Stimulated activated CD4-positive, alpha-beta T cell treated with anti-CD3 and anti-CD28 coated beads, TNF-alpha, amount 100 ng/mL, for 24 hours (primary cell): Measurements from ENCODE around the gene FGF22.
A peak's percentile ranks its signal among the peaks of the same experiment; 100 is the strongest.
"Not testable (repeated sequence)": the region's sequence is repeated elsewhere in the genome, so short reads cannot be mapped to it uniquely, and the experiment has no call there.

ENCODE experiments used
- DNase-seq, 3 experiments: peaks; one replicate each; pipeline ENCODE4 v3.0.0-alpha.2; 2020; ENCODE audit warnings: low read depth in 3 of 3

Gene FGF22

GRCh38 chr19:639253-640160 is at the start of gene FGF22:
FGF22 (plus strand) TSS chr19:639879; CDS start chr19:639926, 47 bp downstream.
- DNase-seq: peak; percentile 84 to 94 (median 93)

DNA sequence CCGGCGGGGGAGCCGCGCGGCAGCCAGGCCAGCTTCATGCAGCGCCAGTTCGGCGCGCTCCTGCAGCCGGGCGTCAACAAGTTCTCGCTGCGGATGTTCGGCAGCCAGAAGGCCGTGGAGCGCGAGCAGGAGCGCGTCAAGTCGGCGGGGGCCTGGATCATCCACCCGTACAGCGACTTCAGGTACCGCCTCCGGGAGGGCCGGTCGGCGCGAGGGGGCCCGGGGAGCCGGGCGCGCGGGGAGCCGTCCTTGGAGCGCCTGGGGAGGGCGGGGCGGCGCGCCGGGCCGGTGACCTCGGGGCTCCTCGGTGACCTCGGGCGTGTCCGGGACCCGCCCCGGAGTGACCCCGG is 49.3 kb upstream of the FGF22 start:
- no peak for DNase-seq

- no peak for DNase-seq
Measured at GRCh38 chr19:590750-591098, 49.0 kb upstream of the FGF22 start.

- no peak for DNase-seq
Measured at GRCh38 chr19:591099-591958, 48.4 kb upstream of the FGF22 start.

DNA sequence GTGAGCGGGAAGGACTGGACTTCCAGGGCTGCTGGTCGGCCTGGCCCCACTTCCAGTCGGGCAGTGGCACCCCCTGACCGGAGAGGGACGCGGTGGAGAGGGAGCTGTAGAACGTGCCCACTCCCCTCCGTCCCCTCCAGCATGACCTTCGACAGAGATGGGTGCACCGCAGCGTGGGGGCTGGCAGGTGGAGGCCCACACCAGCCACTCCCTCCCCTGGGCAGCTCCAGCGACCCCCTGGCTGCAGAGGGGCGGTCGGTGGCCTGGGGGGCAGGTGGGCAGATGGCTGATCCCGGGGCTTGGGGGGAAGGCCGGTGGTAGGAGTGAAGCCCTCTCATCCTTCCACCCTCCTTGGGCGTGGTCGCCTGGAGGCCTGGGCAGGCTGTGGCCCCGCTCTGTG is 47.6 kb upstream of the FGF22 start:
- DNase-seq: no peak

DNA sequence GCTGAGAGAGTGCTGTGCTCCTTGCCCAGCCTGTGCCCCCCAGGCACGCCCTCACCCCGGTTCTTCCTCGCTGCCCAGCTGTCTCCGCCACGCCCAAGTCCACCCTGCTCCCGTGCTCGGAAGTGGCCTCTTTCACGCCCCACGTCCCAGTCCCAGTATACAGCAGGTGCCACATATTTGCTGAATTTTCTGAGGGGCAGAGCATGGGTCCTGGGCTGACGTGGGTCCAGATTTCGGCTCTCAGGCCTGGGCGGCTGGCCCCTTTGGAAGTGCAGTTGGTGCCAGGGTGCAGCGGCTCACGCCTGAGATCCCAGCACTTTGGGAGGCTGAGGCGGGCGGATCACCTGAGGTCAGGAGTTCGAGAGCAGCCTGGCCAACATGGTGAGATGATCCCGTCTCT is 46.6 kb upstream of the FGF22 start:
- no peak for DNase-seq

DNA sequence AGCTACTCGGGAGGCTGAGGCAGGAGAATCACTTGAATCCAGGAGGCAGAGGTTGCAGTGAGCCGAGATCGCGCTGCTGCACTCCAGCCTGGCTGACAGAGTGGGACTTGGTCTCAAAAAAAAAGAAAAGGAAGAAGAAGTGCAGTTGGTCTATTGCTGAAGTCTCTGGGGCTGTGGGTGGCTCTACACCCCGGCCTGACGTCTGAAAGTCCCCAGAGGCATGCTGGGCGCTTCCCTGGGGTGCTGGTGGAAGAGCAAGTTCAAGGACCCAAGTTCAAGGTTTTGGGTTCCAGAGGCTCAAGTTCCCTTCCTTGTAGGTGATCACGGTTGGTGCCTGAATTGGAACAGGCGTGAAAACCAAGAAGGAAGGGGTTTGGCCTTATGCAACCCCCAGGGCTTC is 46.2 kb upstream of the FGF22 start:
- no peak for DNase-seq

GRCh38 chr19:594265-594870 is 45.3 kb upstream of the FGF22 start:
- DNase-seq: no peak

GRCh38 chr19:595326-596262 is 44.1 kb upstream of the FGF22 start:
- DNase-seq: no peak

DNA sequence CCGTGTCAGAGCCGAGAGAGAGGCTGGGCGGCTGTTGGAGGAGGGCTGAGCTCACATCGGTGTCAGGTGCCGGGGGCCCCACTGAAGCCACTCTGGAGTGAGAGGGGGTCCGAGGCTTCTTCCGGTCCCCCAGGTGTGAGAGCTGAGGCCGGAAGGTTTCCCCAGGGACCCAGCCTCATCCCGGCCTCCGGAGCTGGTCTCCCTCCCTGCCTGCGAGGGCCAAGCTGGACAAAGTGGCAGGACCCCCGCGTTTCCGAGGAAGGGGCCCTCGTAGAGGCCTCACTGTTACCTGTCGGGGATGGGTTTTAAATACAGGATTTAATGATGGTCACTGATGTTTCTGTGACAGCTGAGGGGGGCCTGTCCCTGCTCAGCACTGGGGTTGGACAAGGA is 43.4 kb upstream of the FGF22 start:
- no peak for DNase-seq

- DNase-seq: no peak
Measured at GRCh38 chr19:597406-598315, 42.0 kb upstream of the FGF22 start.

DNA sequence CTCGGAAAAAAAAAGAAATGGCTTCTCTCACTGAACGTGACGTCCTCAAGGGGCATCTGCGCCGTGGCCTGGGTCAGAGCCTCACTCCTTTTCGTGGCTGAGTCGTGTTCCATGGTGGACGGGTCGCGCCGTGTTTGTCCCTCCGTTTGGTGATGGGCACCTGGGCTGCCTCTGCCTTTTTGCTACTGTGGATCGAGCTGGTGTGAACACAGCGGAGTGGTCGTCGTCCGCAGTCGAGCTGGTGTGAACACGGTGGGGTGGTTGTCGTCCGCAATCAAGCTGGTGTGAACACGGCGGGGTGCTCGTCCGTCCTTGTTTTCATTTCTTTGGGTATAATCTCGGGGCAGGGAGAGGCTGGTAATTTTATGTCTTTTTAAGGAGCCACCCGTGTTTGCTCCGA is 38.4 kb upstream of the FGF22 start:
- DNase-seq: no peak

- DNase-seq: no peak
Measured at GRCh38 chr19:601790-602189, 37.9 kb upstream of the FGF22 start.

DNA sequence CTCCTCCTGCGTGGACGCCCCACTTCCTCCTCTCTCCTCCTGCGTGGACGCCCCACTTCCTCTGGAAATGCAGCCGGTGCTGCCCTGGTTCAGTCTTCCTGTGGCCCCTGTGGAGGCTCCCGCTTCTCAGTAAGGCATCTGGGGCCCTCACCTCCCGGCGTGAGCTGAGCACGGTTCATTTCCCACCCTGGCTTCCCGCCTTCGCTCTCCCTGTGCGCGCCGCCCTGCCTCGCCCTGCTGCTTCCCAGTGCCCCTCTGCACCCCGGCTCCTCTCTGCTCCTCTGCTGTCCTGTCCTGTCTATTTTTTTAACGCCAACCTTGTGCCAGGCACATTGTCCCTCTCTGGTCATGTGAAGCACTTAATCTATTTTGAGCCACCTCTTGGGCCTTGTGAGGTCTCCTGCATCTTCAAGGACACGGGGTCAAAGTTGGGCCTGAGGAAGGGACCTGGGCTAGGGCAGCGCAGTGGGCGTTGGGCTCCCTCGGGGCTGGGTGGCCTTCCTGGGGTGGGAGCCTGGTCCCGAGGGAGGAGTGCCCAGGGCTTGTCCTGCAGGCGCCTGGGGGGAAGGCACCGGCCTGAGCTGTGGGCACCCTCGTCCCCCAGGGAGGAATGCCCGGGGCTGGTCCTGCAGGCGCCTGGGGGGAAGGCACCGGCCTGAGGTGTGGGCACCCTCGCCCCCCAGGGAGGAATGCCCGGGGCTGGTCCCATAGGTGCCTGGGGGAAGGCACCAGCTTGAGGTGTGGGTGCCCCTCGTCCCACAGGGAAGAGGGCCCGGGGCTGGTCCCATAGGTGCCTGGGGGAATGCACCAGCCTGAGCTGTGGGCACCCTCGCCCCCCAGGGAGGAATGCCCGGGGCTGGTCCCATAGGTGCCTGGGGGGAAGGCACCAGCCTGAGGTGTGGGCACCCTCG is 37.0 kb upstream of the FGF22 start:
- no peak for DNase-seq

- DNase-seq: not testable (repeated sequence)
Measured at GRCh38 chr19:603302-603639, 36.4 kb upstream of the FGF22 start.

GRCh38 chr19:603779-604178 is 35.9 kb upstream of the FGF22 start:
- not testable (repeated sequence) for DNase-seq

GRCh38 chr19:604355-604754 is 35.3 kb upstream of the FGF22 start:
- DNase-seq: peak in 1 of 3 experiments; percentile 62

- DNase-seq: peak in 1 of 3 experiments; percentile 52
Measured at GRCh38 chr19:605061-605971, 34.4 kb upstream of the FGF22 start.
